GM12892 (cell line): ENCODE results near the gene AVPR2.

Source experiments
- POLR2A ChIP-seq: IDR thresholded peaks from 2 replicates; pipeline ENCODE4 v1.6.1; 2011; ENCODE audit warnings: low read depth, low read length, control low read depth
- POLR2AphosphoS5 ChIP-seq: IDR thresholded peaks from 2 replicates; pipeline ENCODE4 v1.6.1; 2011; ENCODE audit warnings: low read depth, low read length, control low read depth
- TAF1 ChIP-seq: IDR thresholded peaks from 2 replicates; pipeline ENCODE4 v1.6.1; 2011; ENCODE audit warnings: low read depth, mild to moderate bottlenecking, control low read depth, low read length, borderline replicate concordance

GRCh38 chrX:153956044-153956907, 51.8 kb downstream of the AVPR2 start:
- TF ChIP-seq POLR2A (0 out of 2 replicates have a peak, but pooled peaks have one; percentile 6), POLR2AphosphoS5 (no peak), TAF1 (no peak)
